Upper lobe of right lung (tissue), 1 donor: ENCODE measurements around the gene IFNW1. TPM values are rescaled to one million over a fixed set of nuclear protein-coding genes. Genes with fewer than 3 reads are reported as not detected.
"Not testable (repeated sequence)": the region's sequence is repeated elsewhere in the genome, so short reads cannot be mapped to it uniquely, and the experiment has no call there.

Experiments
- ATAC-seq: fragments of 200-7000 bp; cut with Tn5 transposase; one replicate; pipeline ENCODE4 v1.9.1; 2020; ENCODE audit warnings: mild to moderate bottlenecking, moderate library complexity
- DNase-seq: peaks from one replicate; pipeline ENCODE4 v3.0.0-alpha.2; 2020
- H3K27ac ChIP-seq: fragments of 200-600 bp; one replicate; pipeline ENCODE4 v1.8.0; 2022
- H3K27me3 ChIP-seq: fragments of 200-600 bp; one replicate; pipeline ENCODE4 v1.8.0; 2022; ENCODE audit warnings: mild to moderate bottlenecking
- H3K36me3 ChIP-seq: fragments of 200-600 bp; one replicate; pipeline ENCODE4 v1.8.0; 2022
- H3K4me1 ChIP-seq: fragments of 200-600 bp; one replicate; pipeline ENCODE4 v1.8.0; 2022
- H3K4me3 ChIP-seq: fragments of 200-600 bp; one replicate; pipeline ENCODE4 v1.8.0; 2022; ENCODE audit warnings: mild to moderate bottlenecking
- H3K9me3 ChIP-seq: fragments of 200-600 bp; one replicate; pipeline ENCODE4 v1.8.0; 2022
- CTCF ChIP-seq: fragments of 200-600 bp; IDR thresholded peaks from one replicate; pipeline ENCODE4 v1.8.0; 2022; ENCODE audit warnings: antibody characterized with exemption
- intact Hi-C: fragments of 100-400 bp; cut with DNase I; formaldehyde crosslinking; loops from one replicate; pipeline ENCODE4 v1.11.0; 2022
- total RNA-seq: library from RNA; stranded (reverse); fragmentation: NEBNext Ultra II Directional; extraction: Animal tissue kit (Norgen Biotek cat#: 25700); gene quantifications from one replicate; pipeline ENCODE4 v1.2.1, GENCODE V29; 2021
- donor health status: DM: no; HTN: yes; CAD: no; lungs with severe emphysema.

Gene IFNW1
- total RNA-seq, 1 donor from 2014 or later, result not detected

- ATAC-seq (no peak), DNase-seq (no peak)
- no peaks in the 10 kb centered on the region for H3K27me3 ChIP-seq
- no peak overlapping the region for H3K27ac ChIP-seq
- no peaks in the 10 kb centered on the region for H3K36me3 ChIP-seq
- H3K9me3 ChIP-seq, result no peaks in the 10 kb centered on the region
- no peak for TF ChIP-seq CTCF
- H3K4me3 ChIP-seq, result no peak overlapping the region
- intact Hi-C loops, result no loop called here
- H3K4me1 ChIP-seq, result no peaks in the 10 kb centered on the region
Measured at GRCh38 chr9:21144603-21145002, 3.0 kb upstream of the IFNW1 start.

GRCh38 chr9:21137020-21137419 is 4.6 kb downstream of the IFNW1 start:
- intact Hi-C loops, result no loop called here
- H3K9me3 ChIP-seq, result no peaks in the 10 kb centered on the region
- no peaks in the 10 kb centered on the region for H3K4me1 ChIP-seq
- ATAC-seq (no peak), DNase-seq (no peak)
- H3K36me3 ChIP-seq, result no peaks in the 10 kb centered on the region
- no peak overlapping the region for H3K27ac ChIP-seq
- no peaks in the 10 kb centered on the region for H3K27me3 ChIP-seq
- no peak for TF ChIP-seq CTCF
- no peak overlapping the region for H3K4me3 ChIP-seq

- Histone ChIP-seq H3K4me3 (no peak overlapping the region), H3K36me3 (no peaks in the 10 kb centered on the region), H3K27ac (no peak overlapping the region), H3K4me1 (no peaks in the 10 kb centered on the region), H3K9me3 (no peaks in the 10 kb centered on the region), H3K27me3 (no peaks in the 10 kb centered on the region)
- TF ChIP-seq CTCF, result no peak
- intact Hi-C loops, result no loop called here
- DNase-seq, result no peak
- ATAC-seq, result no peak
Measured at GRCh38 chr9:21135736-21136135, 5.9 kb downstream of the IFNW1 start.

GRCh38 chr9:21128186-21128585 is 13.4 kb downstream of the IFNW1 start:
- H3K4me1 ChIP-seq, H3K36me3 ChIP-seq, H3K9me3 ChIP-seq, H3K4me3 ChIP-seq, H3K27me3 ChIP-seq, DNase-seq, H3K27ac ChIP-seq, ATAC-seq, intact Hi-C loops: not testable (repeated sequence)

- H3K27me3 ChIP-seq, result no peaks in the 10 kb centered on the region
- DNase-seq, result no peak
- peaks cover 4% of the 10 kb centered on the region for H3K4me1 ChIP-seq
- no peaks in the 10 kb centered on the region for H3K9me3 ChIP-seq
- H3K36me3 ChIP-seq, result no peaks in the 10 kb centered on the region
- TF ChIP-seq CTCF, result no peak
- intact Hi-C loops, result no loop called here
- no peak overlapping the region for H3K27ac ChIP-seq
- ATAC-seq, result no peak
- H3K4me3 ChIP-seq, result no peak overlapping the region
Measured at GRCh38 chr9:21121595-21122251, 19.9 kb downstream of the IFNW1 start.

- H3K27me3 ChIP-seq, result no peaks in the 10 kb centered on the region
- intact Hi-C loops, result no loop called here
- H3K27ac ChIP-seq, result no peak overlapping the region
Measured at GRCh38 chr9:21121079-21121478, 20.6 kb downstream of the IFNW1 start.

More at GRCh38 chr9:21121079-21121478, 20.6 kb downstream of the IFNW1 start:
- no peak for ATAC-seq
- no peak for TF ChIP-seq CTCF
- H3K4me3 ChIP-seq, result no peak overlapping the region
- H3K36me3 ChIP-seq, result no peaks in the 10 kb centered on the region
- no peak for DNase-seq
- no peaks in the 10 kb centered on the region for H3K9me3 ChIP-seq
- peaks cover 4% of the 10 kb centered on the region for H3K4me1 ChIP-seq
